Measurements from ENCODE around the gene PKD1L1. TPM values are rescaled to one million over a fixed set of nuclear protein-coding genes. Genes with fewer than 3 reads are reported as not detected.

PKD1L1 gene
- total RNA-seq, 4 donors from 2014 or later = 0.12 to 1.3 (median 0.45) TPM

DNA sequence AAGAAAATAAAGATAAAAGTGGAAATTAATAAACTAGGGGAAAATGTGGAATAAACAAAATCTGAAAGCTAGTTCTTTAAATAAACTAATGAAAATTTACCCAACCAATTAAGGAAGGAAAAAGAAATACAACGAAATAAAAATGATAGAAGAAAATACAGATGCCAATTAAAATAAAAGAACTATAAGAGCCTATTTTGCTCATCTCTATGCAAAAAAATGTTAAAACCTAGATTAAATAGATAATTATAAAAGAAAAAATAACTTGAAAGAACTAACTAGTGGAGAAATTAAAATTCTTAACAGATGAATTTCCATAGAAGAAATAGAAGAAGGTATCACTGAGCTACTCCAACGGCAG is 32.7 kb downstream of the PKD1L1 start:
- WGBS, 2 donors (ENCODE audit: low coverage in 1 of 2) = 66 to 81% methylated on average over 2 of the region's 2 CpGs

GRCh38 chr7:47914717-47915615 is 33.3 kb downstream of the PKD1L1 start:
- H3K4me3 ChIP-seq = no peak overlapping the region
- no peaks in the 10 kb centered on the region for H3K36me3 ChIP-seq
- TF ChIP-seq POLR2AphosphoS5 (IDR thresholded peaks at IDR 0.05) (no peak), POLR2A (IDR thresholded peaks at IDR 0.05) (no peak)

More for the DNA sequence above, 32.7 kb downstream of the PKD1L1 start:
- Histone ChIP-seq H3K27me3 (no peaks in the 10 kb centered on the region), H3K9me3 (no peaks in the 10 kb centered on the region), H3K4me3 (no peak overlapping the region), H3K4me1 (no peaks in the 10 kb centered on the region), H3K36me3 (no peaks in the 10 kb centered on the region), H3K27ac (no peak overlapping the region)
- TF ChIP-seq POLR2A (IDR thresholded peaks at IDR 0.05) (no peak), POLR2AphosphoS5 (IDR thresholded peaks at IDR 0.05) (no peak), CTCF (IDR thresholded peaks at IDR 0.05) (no peak), EP300 (IDR thresholded peaks at IDR 0.05) (no peak)
- no peak for ATAC-seq

GRCh38 chr7:47912332-47912731 is 35.9 kb downstream of the PKD1L1 start:
- H3K27ac ChIP-seq = no peak overlapping the region

More at GRCh38 chr7:47914717-47915615, 33.3 kb downstream of the PKD1L1 start:
- no peak for ATAC-seq
- H3K4me1 ChIP-seq = no peaks in the 10 kb centered on the region
- no peaks in the 10 kb centered on the region for H3K9me3 ChIP-seq
- H3K27me3 ChIP-seq = no peaks in the 10 kb centered on the region
- no peak overlapping the region for H3K27ac ChIP-seq
- WGBS, 2 donors (ENCODE audit: low coverage in 1 of 2) = 48 to 66% methylated on average over 4 of the region's 5 CpGs

GRCh38 chr7:47908720-47909119 is 39.5 kb downstream of the PKD1L1 start:
- Histone ChIP-seq H3K36me3 (no peaks in the 10 kb centered on the region), H3K4me3 (no peak overlapping the region), H3K4me1 (no peaks in the 10 kb centered on the region), H3K27ac (no peak overlapping the region), H3K9me3 (no peaks in the 10 kb centered on the region), H3K27me3 (no peaks in the 10 kb centered on the region)
- no peak for TF ChIP-seq POLR2A (IDR thresholded peaks at IDR 0.05)
- no peak for TF ChIP-seq EP300 (IDR thresholded peaks at IDR 0.05)
- TF ChIP-seq CTCF (IDR thresholded peaks at IDR 0.05) = no peak
- TF ChIP-seq POLR2AphosphoS5 (IDR thresholded peaks at IDR 0.05) = no peak
- 60 to 88% methylated on average over 1 of the region's 1 CpG for WGBS, 2 donors (ENCODE audit: low coverage in 1 of 2)
- ATAC-seq = no peak

More at GRCh38 chr7:47912332-47912731, 35.9 kb downstream of the PKD1L1 start:
- Histone ChIP-seq H3K36me3 (no peaks in the 10 kb centered on the region), H3K4me3 (no peak overlapping the region), H3K27me3 (no peaks in the 10 kb centered on the region), H3K4me1 (no peaks in the 10 kb centered on the region), H3K9me3 (no peaks in the 10 kb centered on the region)
- 86 to 100% methylated on average over 2 to 5 of the region's 6 CpGs for WGBS, 2 donors (ENCODE audit: low coverage in 1 of 2)
- TF ChIP-seq POLR2AphosphoS5 (IDR thresholded peaks at IDR 0.05) (no peak), CTCF (IDR thresholded peaks at IDR 0.05) (no peak), EP300 (IDR thresholded peaks at IDR 0.05) (no peak), POLR2A (IDR thresholded peaks at IDR 0.05) (no peak)
- no peak for ATAC-seq

DNA sequence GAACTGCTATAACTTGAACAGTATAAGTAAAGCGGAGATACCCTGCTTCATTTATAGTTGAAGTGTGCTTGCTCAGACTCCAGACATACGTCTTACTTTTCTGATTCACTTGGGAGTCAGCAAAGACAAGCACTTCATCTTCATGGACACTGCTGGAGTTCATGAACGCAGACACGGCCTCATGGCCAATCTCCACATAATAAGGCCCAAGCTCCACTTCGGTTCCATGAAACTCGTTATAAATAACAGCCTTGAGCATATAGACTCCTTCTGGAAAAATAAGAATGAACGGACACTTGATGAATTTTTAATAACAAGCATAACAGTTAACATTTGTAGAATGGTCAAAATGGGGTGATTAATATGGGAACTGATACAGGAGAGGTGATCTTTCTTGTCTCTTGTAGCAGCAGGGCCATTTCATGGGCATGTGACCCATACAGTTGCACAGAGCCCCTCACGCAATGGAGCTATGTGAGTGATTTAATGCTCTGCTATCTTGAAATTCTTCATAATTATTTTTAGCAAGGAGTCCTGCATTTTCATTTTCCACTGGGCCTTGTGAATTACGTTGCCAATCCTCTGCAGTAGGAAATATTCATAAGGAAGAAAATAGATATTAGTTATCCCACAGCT is 40.2 kb downstream of the PKD1L1 start:
- Histone ChIP-seq H3K4me1 (no peaks in the 10 kb centered on the region), H3K27ac (no peak overlapping the region), H3K9me3 (no peaks in the 10 kb centered on the region), H3K36me3 (no peaks in the 10 kb centered on the region), H3K27me3 (no peaks in the 10 kb centered on the region), H3K4me3 (no peak overlapping the region)
- 83 to 93% methylated on average over 7 to 9 of the region's 9 CpGs for WGBS, 2 donors (ENCODE audit: low coverage in 1 of 2)
- no peak for ATAC-seq
- TF ChIP-seq CTCF (IDR thresholded peaks at IDR 0.05) (no peak), EP300 (IDR thresholded peaks at IDR 0.05) (no peak), POLR2AphosphoS5 (IDR thresholded peaks at IDR 0.05) (no peak), POLR2A (IDR thresholded peaks at IDR 0.05) (no peak)

Measured in gastroesophageal sphincter (tissue), 4 donors.